Testis (tissue), 3 donors: ENCODE measurements around the gene NUSAP1. TPM values are rescaled to one million over a fixed set of nuclear protein-coding genes. Genes with fewer than 3 reads are reported as not detected.

Experiments
- DNase-seq: peaks from one replicate; pipeline ENCODE4 v3.0.0-alpha.2; 2019
- H3K27ac ChIP-seq, 2 donors: fragments of 200-600 bp; sonication (generic); one replicate each; pipeline ENCODE4 v1.5.1; 2019
- H3K27me3 ChIP-seq: fragments of 200-600 bp; sonication (generic); one replicate; pipeline ENCODE4 v1.5.1; 2019
- H3K36me3 ChIP-seq: fragments of 200-600 bp; sonication (generic); one replicate; pipeline ENCODE4 v1.5.1; 2017; ENCODE audit warnings: low read depth; ENCODE audit errors: missing control alignments
- H3K4me1 ChIP-seq: fragments of 200-600 bp; sonication (generic); one replicate; pipeline ENCODE4 v1.5.1; 2019
- H3K4me3 ChIP-seq, 2 donors: fragments of 200-600 bp; sonication (generic); one replicate each; pipeline ENCODE4 v1.5.1; 2017 to 2019
- H3K9me3 ChIP-seq: fragments of 200-600 bp; sonication (generic); one replicate; pipeline ENCODE4 v1.5.1; 2017
- CTCF ChIP-seq, 3 experiments: fragments of 450-650 bp in 2 of 3; fragments of 200-600 bp in 1 of 3; sonication (generic) in 1 of 3; IDR thresholded peaks; one replicate each; pipeline ENCODE4 v1.5.1; 2016 to 2019; ENCODE audit warnings: antibody characterized with exemption in 3 of 3, mild to moderate bottlenecking in 2 of 3, moderate library complexity in 1 of 3
- POLR2A ChIP-seq: fragments of 450-650 bp; IDR thresholded peaks from one replicate; pipeline ENCODE4 v1.6.1; 2017; ENCODE audit warnings: antibody characterized with exemption, mild to moderate bottlenecking, moderate library complexity
- WGBS, 2 donors: methylation state at CpG; one replicate each; pipeline ENCODE4 v1.1.5; 2018; 5-methylcytosine and 5-hydroxymethylcytosine counted together
- intact Hi-C: fragments of 100-400 bp; cut with DNase I; formaldehyde crosslinking; loops from one replicate; pipeline ENCODE4 v1.15.1; 2023; ENCODE audit warnings: low total_unique reads
- polyA plus RNA-seq: library from polyadenylated mRNA; stranded (reverse); fragments of 350-450 nt; fragmentation: Illumina TruSeq; extraction: RNeasy Lipid Tissue Mini Kit (QIAGEN cat#74804); gene quantifications from one replicate; pipeline ENCODE4 v1.2.3, GENCODE V29; 2014; ENCODE audit warnings: low read depth, low replicate concordance; ENCODE audit not compliant: insufficient read depth
- total RNA-seq, 2 donors: library from RNA; depleted of rRNA; stranded (reverse); fragments of >200 nt; gene quantifications; one replicate each; pipeline ENCODE4 v1.2.3, GENCODE V29; 2016

The NUSAP1 gene
- total and polyA plus RNA-seq, 3 donors from 2014 or later = 19.5 to 40.2 (median 20.2) TPM

DNA sequence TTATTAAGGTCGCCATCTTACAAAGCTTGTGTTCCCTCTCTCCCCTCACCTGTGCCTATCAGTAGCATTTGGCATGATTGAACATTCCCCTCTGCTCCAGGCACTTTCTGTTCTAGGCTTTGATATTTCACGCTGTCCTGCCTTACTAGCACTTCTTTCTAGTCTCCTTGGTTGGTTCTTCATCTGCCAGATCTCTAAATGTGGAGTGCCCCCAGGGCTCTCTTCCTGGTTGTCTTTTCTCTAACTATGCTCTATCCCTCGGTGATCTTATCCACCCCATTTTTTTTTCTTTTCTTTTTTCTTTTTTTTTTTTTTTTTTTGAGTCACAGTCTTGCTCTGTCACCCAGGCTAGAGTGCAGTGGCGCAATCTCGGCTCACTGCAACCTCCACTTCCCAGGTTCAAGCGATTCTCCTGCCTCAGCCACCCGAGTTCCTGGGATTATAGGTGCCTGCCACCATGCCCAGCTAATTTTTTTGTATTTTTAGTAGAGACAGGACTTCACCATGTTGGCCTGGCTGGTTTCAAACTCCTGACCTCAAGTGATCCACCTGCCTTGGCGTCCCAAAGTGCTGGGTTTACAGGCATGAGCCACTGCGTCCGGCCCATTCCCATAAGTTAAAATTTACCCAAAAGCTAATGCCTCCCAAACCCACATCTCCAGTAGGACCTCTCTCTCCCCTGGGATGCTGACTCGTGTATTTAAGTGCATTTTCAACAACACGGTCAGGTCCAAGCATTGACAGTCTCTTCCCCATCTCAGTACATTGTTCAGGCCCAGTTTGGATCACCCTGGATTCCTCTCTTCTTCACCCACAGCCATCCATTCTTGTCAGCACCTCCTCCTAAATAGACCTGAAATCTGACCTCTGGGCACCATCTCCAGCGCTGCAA is 5.2 kb downstream of the NUSAP1 start:
- no peak overlapping the region for H3K27ac ChIP-seq
- no peaks in the 10 kb centered on the region for H3K4me1 ChIP-seq
- no peak for TF ChIP-seq CTCF (IDR thresholded peaks at IDR 0.05)
- TF ChIP-seq POLR2A = no peak
- intact Hi-C loops = no loop called here
- no peak for DNase-seq
- 88 to 91% methylated on average over 13 of the region's 13 CpGs for WGBS, 2 donors
- H3K9me3 ChIP-seq = no peaks in the 10 kb centered on the region
- no peaks in the 10 kb centered on the region for H3K27me3 ChIP-seq
- no peak overlapping the region for H3K4me3 ChIP-seq
- no peaks in the 10 kb centered on the region for H3K36me3 ChIP-seq

DNA sequence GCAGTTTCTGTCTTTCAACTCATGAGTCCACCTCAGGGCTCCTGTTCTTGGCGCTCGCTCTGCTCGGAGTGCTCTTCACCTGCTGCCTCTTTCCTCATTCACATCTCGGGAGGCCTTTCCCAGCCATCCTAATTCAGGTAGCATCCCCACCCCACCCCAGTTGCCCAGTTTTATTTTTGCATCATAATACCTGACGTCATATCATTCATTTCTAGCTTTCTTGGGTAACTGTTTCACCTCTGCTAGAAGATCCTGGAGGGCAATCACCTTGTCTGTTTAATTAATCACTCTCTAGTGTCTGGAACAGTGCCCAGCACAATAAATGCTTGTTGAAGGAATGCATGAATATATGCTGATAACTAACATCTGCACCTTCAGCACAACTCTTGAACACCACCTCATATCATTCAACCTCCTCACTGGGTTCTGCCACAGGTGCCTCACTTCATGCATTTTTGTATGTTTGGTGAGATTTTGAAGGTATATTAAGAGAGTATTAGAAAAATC is 7.6 kb downstream of the NUSAP1 start:
- 91 to 97% methylated on average over 5 of the region's 5 CpGs for WGBS, 2 donors
- no peak overlapping the region for H3K4me3 ChIP-seq
- no peaks in the 10 kb centered on the region for H3K36me3 ChIP-seq
- no peaks in the 10 kb centered on the region for H3K9me3 ChIP-seq
- no peak for DNase-seq
- no peaks in the 10 kb centered on the region for H3K4me1 ChIP-seq
- intact Hi-C loops = no loop called here
- no peak for TF ChIP-seq POLR2A
- no peak for TF ChIP-seq CTCF (IDR thresholded peaks at IDR 0.05)
- H3K27ac ChIP-seq = no peak overlapping the region
- H3K27me3 ChIP-seq = no peaks in the 10 kb centered on the region

DNA sequence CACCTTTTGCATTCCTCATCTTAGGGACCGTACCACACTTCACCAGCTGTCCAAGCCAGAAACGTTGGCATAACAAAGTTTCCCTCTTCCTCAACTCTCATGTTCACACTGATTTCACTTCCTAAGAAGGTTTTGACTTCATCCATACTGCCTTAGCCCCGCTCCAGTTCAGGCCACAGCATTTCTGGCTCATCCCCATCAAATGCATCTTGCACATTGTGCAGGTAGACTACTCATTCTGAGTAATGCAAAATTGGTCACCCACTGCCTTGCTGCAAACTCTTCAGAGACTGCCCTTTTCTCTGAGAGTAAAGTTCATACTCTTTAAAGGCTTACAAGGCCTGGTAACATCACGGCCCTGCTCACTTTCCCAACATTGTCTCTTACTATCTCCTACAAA is 8.8 kb downstream of the NUSAP1 start:
- no peak for TF ChIP-seq CTCF (IDR thresholded peaks at IDR 0.05)
- no peak for TF ChIP-seq POLR2A
- no peak overlapping the region for H3K4me3 ChIP-seq
- WGBS, 2 donors = 63 to 92% methylated on average over 4 of the region's 4 CpGs
- intact Hi-C loops = no loop called here
- H3K4me1 ChIP-seq = no peaks in the 10 kb centered on the region
- H3K36me3 ChIP-seq = no peaks in the 10 kb centered on the region
- no peaks in the 10 kb centered on the region for H3K9me3 ChIP-seq
- H3K27me3 ChIP-seq = no peaks in the 10 kb centered on the region
- no peak for DNase-seq
- no peak overlapping the region for H3K27ac ChIP-seq

GRCh38 chr15:41347236-41347635 is 14.6 kb downstream of the NUSAP1 start:
- no peaks in the 10 kb centered on the region for H3K36me3 ChIP-seq
- WGBS, 2 donors = 90 to 91% methylated on average over 5 of the region's 5 CpGs
- no peak for DNase-seq
- no peaks in the 10 kb centered on the region for H3K27me3 ChIP-seq
- intact Hi-C loops = no loop called here
- H3K9me3 ChIP-seq = no peaks in the 10 kb centered on the region
- no peak overlapping the region for H3K4me3 ChIP-seq
- no peaks in the 10 kb centered on the region for H3K4me1 ChIP-seq
- H3K27ac ChIP-seq = no peak overlapping the region
- TF ChIP-seq POLR2A (no peak), CTCF (IDR thresholded peaks at IDR 0.05) (no peak)
